ENCODE data around the gene SPZ1.

- TF ChIP-seq POLR2A (IDR thresholded peaks at IDR 0.05; ENCODE audit: low read length) (no peak), GATA1 (IDR thresholded peaks at IDR 0.05; ENCODE audit: low read depth, low read length) (no peak)
These were observed 26.3 kb downstream of the SPZ1 start for GRCh38 chr5:80346055-80346454.
